ENCODE data around the gene ERCC3. TPM values are rescaled to one million over a fixed set of nuclear protein-coding genes. Genes with fewer than 3 reads are reported as not detected.

Gene ERCC3
- total RNA-seq, 1 donor from 2014 or later: 42.6 TPM

DNA sequence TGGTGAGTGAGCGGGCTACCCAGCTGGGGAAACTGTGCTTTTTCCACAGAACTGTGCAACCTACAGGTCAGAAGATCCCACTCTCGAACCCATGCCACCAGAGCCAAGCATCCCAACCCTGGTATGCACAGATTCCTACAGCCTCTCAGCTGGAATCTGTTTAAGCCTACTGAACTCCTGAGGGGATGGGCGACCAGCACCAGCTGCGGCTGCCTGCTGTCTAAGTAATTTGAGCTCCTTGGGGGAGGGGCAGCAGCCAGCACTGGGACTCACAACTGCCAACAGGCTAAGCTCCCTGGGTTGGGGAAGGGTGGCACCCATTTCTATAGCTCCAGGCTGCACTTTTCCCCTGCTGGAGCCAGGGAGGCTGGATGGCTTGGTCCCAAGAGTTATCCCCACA lies 85.6 kb downstream of the ERCC3 start:
- intact Hi-C loops (cut with DNase I): no loop called here
- DNase-seq (ENCODE audit: low spot score) (no peak), ATAC-seq (no peak)

Other genes with a start within 250 kb of the ERCC3 start
- gene BIN1, start 187.0 kb downstream of the ERCC3 start, total RNA-seq: 62.8 TPM
- 0.31 TPM for gene CYP27C1, start 73.8 kb downstream of the ERCC3 start, total RNA-seq
- gene MAP3K2, start 93.8 kb upstream of the ERCC3 start, total RNA-seq: 62.0 TPM
- not detected for gene PROC, start 124.3 kb upstream of the ERCC3 start, total RNA-seq
- 44.4 TPM for gene IWS1, start 232.3 kb upstream of the ERCC3 start, total RNA-seq
- 0.62 TPM for gene MYO7B, start 241.5 kb upstream of the ERCC3 start, total RNA-seq

Measured in sciatic nerve (tissue), 2 donors.